Bronchial epithelial cell (primary cell): ENCODE data around the gene ACBD6. TPM values are rescaled to one million over a fixed set of nuclear protein-coding genes. Genes with fewer than 3 reads are reported as not detected.

Experiments used
- DNase-seq: peaks from one replicate; pipeline ENCODE4 v3.0.0-alpha.2; 2010; ENCODE audit warnings: low read depth
- FAIRE-seq: peaks from 2 replicates; lab custom pipeline; 2011; peaks lifted over from hg19 to GRCh38; lab: Jason Lieb, UNC
- H3K27me3 ChIP-seq: 2 replicates; pipeline ENCODE4 v1.5.1; 2011; ENCODE audit warnings: low read length; ENCODE audit not compliant: control insufficient read depth, insufficient read depth
- H3K36me3 ChIP-seq: 2 replicates; pipeline ENCODE4 v1.5.1; 2011; ENCODE audit warnings: low read length; ENCODE audit not compliant: control insufficient read depth, insufficient read depth
- H3K4me3 ChIP-seq: 2 replicates; pipeline ENCODE4 v1.5.1; 2011; ENCODE audit warnings: mild to moderate bottlenecking, low read depth, low read length, control low read depth
- total RNA-seq: library from RNA; depleted of rRNA; stranded (reverse); fragments of >200 nt; gene quantifications from 2 replicates; pipeline ENCODE4 v1.2.1, GENCODE V29; 2014
- TF ChIP-seq, protein P1 (sequence below): IDR thresholded peaks from 2 replicates; pipeline ENCODE4 v1.5.1; 2011; ENCODE audit warnings: mild to moderate bottlenecking, moderate library complexity, low read length, control low read depth, inconsistent platforms; ENCODE audit not compliant: insufficient read depth, severe bottlenecking

ACBD6 gene
- total RNA-seq, 1 donor from 2014 or later: 118 TPM

DNA sequence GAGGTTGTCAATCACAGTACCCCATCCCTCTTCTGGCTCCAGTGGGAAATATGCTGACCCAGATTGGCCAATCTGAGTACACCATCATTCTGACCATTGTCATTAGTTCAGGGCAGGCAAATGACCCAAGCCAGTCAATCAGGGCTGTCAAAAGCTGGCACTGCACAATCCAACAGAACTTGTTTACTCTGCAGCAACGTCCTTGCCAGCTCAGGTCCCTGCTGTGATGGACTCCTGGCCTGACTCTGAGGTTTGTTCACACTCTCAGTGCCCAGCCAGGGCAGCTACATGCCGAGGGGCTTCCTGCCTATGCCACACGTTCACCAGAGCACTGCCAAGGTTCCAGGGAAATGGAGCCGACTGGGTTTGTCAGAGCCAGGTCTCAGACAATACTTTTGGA, 41.7 kb upstream of the ACBD6 start:
- TF ChIP-seq, protein P1, sequence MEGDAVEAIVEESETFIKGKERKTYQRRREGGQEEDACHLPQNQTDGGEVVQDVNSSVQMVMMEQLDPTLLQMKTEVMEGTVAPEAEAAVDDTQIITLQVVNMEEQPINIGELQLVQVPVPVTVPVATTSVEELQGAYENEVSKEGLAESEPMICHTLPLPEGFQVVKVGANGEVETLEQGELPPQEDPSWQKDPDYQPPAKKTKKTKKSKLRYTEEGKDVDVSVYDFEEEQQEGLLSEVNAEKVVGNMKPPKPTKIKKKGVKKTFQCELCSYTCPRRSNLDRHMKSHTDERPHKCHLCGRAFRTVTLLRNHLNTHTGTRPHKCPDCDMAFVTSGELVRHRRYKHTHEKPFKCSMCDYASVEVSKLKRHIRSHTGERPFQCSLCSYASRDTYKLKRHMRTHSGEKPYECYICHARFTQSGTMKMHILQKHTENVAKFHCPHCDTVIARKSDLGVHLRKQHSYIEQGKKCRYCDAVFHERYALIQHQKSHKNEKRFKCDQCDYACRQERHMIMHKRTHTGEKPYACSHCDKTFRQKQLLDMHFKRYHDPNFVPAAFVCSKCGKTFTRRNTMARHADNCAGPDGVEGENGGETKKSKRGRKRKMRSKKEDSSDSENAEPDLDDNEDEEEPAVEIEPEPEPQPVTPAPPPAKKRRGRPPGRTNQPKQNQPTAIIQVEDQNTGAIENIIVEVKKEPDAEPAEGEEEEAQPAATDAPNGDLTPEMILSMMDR: no peak
- no peak overlapping the region for H3K4me3 ChIP-seq
- DNase-seq (no peak), FAIRE-seq (no peak)
- no peaks in the 10 kb centered on the region for H3K36me3 ChIP-seq
- no peaks in the 10 kb centered on the region for H3K27me3 ChIP-seq

DNA sequence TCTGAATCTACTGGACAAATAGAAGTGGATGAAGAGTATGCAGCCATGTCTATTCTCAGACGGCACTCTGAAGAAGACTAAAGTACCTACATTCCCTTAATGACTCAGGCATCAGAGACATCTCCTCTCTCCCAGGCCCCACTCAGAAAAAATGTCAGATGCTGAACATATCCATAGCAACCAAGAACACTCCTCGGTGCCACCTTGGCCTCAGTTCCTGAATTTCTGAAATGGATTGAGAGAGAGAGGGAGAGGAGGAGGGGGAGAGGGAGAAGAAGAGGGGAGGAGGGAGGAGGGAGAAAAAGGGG, 40.4 kb upstream of the ACBD6 start:
- DNase-seq: no peak
- TF ChIP-seq, protein P1: no peak
- Histone ChIP-seq H3K4me3 (no peak overlapping the region), H3K36me3 (no peaks in the 10 kb centered on the region), H3K27me3 (no peaks in the 10 kb centered on the region)
- FAIRE-seq: no peak

DNA sequence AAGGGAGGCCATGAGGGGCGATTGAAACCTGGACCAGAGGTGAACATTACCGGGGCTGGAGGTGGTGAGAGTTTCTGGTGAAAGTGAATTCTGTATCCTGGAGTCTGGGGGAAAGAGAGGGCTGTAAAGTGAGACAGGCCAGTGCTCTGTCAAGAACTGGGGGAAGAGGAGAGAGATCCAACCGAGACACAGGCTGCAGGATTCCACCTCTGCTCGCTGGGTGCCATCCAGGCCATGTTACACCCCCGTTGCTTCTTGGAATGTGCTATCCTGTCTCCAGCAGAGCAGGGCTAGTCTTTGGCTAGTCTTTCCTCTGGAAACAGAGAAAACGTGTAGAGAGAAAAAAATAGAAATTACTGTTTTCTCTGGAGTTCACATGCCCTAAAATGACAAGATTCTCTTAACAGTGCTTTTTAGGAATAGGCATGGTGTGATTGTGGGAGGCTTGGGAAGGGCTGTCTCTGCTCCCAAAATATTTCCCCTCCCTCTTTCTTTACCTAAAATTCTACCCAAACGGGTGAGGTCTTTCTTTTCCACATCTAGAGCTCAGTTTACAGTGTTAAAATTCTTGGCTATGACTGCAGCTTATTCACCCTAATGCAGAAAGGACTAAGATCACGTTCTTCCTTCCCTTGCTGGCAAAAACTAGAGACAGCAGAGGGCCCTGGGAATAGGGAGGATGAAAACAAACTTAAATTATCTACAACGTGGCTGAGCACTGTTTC, 39.9 kb upstream of the ACBD6 start:
- TF ChIP-seq, protein P1: no peak
- DNase-seq (no peak), FAIRE-seq (no peak)
- no peaks in the 10 kb centered on the region for H3K36me3 ChIP-seq
- no peak overlapping the region for H3K4me3 ChIP-seq
- no peaks in the 10 kb centered on the region for H3K27me3 ChIP-seq

DNA sequence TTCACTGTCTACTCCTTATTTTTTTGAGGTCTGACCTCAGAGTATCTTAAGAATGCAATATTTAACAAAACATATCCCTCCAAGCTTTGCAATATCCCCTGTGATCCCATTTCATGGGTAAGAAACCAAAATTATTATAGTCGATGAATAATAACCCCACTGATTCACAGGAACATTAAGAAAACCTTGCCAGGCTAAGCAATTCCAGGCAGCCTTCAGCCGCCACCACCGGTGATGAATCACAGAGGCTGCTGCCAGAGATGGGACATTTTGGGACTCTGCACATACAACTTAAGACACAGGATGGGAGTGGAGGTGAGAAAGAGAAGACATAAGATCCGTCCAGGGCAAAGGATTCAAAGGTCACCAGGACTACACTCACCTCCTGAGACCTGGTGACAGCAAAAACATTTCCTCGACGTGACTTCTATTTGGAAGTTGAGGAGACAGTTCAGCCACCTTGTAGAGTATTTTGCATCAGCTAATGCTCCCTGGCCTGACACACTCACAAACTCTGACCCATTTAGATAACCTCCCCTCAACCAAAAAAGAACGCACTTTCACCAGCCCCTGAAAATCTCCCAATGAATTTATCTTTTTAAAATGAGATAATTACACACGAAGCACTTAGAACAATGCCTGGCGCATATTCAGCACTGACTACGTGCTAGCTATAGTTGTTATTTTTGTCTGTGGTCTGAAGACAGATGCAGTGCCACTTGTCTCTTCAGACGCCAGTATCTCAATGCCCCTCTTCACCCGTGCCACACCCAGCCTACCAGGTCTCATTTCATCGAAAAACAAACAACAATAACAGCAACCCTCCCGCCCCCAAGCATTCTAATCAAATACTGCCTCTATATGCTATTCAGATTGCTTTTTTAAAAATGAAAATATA, 38.6 kb upstream of the ACBD6 start:
- DNase-seq (no peak), FAIRE-seq (no peak)
- no peaks in the 10 kb centered on the region for H3K27me3 ChIP-seq
- H3K36me3 ChIP-seq: no peaks in the 10 kb centered on the region
- H3K4me3 ChIP-seq: no peak overlapping the region
- TF ChIP-seq, protein P1: no peak

DNA sequence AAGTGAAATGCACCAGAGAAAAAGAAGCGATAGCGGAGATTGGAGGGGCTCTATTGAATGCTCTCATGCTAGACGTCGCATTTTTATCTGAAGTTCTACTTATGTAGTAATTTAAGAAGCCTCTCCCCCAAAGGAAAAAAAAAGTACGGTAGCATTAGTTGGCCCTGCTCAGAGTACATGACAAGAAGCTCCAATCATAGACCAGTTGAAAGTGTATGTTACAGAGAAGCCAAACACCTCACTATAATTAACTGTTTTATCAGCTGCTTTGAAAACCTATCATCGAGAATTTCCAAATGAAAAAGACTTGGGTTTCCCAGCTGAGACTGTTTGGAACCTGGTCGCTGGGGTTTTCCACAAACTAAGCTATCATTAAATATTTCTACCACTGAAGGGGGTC, 36.8 kb upstream of the ACBD6 start:
- no peak overlapping the region for H3K4me3 ChIP-seq
- H3K27me3 ChIP-seq: no peaks in the 10 kb centered on the region
- H3K36me3 ChIP-seq: no peaks in the 10 kb centered on the region
- DNase-seq (no peak), FAIRE-seq (no peak)
- TF ChIP-seq, protein P1: no peak
